HG03342 (cell line): Measurements from ENCODE around the gene TOGARAM1.

Experiments
- ATAC-seq: cut with Tn5 transposase; IDR thresholded peaks from one replicate; pipeline ENCODE4 v1.9.1; 2021; ENCODE audit warnings: mild to moderate bottlenecking, moderate library complexity; ENCODE audit not compliant: unreplicated experiment

TOGARAM1 gene

DNA sequence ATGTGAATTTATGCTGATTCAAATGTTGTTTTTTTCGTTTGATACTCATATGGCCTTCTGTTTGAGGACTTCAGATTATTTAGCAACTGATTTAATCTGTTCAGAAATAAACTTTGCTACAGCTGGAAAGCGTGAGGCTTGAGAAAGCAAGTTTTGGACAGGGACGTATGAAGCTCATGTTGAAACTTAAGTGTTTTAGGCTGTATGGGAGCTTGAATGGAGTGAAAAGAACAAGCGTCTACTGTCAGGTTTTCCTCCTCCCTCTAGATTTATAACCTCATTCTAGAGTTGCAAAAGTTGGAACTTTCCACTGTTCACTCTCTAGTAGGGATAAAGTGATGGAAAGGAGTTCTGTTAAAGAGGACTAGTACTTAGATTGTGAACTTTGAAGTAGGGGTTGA, 123.0 kb downstream of the TOGARAM1 start:
- ATAC-seq = no peak

GRCh38 chr14:45089813-45090212, 127.8 kb downstream of the TOGARAM1 start:
- no peak for ATAC-seq

GRCh38 chr14:45091710-45092109, 129.7 kb downstream of the TOGARAM1 start:
- ATAC-seq = no peak

DNA sequence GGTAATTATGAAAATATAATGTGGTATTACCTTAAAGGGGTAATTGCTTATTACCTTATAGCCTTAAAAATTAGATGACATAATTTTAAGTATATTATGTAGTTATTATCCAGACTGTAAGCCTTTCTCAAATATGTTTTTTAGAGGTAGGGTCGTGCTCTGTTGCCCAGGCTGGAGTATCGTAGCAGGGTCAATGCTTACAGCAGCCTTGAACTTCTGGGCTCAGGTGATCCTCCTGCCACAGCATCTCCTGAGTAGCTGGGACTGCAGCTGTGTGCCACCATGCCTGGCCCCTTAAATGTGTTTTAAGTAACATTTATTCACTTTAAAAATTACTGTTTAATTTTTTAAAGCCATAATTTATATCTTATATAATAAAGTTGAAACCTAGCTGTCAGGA, 132.3 kb downstream of the TOGARAM1 start:
- no peak for ATAC-seq

DNA sequence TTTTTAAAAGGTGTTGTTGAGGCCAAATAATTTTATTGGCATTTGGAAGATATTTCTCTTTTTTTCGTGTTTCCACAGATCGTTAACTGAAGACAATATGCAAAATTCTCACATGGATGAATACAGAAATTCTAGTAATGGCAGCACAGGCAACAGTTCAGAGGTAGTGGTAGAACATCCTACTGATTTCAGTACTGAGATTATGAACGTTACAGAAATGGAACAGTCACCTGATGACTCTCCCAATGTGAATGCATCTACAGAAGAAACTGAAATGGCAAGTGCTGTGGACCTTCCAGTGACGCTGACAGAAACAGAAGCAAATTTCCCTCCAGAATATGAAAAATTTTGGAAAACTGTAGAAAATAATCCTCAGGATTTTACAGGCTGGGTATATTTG, 133.2 kb downstream of the TOGARAM1 start:
- no peak for ATAC-seq

GRCh38 chr14:45096218-45096617, 134.2 kb downstream of the TOGARAM1 start:
- ATAC-seq = no peak

- no peak for ATAC-seq
Observed at GRCh38 chr14:45103806-45104205, 141.8 kb downstream of the TOGARAM1 start.

- ATAC-seq = no peak
Observed at GRCh38 chr14:45104561-45104960, 142.6 kb downstream of the TOGARAM1 start.

GRCh38 chr14:45112896-45113781, 151.1 kb downstream of the TOGARAM1 start:
- ATAC-seq = no peak

DNA sequence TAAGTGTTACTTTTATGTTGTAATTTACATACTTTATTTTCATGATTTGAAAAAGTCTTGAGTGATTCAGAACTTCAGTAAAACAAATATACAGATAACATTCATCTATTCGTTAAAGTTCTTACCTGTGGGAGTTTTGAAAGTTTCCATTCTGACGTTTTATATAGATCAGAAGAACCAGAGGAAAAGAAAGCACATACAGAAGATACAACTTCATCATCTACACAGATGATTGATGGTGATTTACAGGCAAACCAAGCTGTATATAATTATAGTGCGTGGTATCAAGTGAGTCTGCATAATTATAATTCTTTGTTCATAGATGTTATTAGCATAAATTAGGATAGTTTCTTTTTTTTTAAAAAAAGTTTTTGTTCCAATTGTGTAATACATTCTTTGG, 152.3 kb downstream of the TOGARAM1 start:
- ATAC-seq = no peak

DNA sequence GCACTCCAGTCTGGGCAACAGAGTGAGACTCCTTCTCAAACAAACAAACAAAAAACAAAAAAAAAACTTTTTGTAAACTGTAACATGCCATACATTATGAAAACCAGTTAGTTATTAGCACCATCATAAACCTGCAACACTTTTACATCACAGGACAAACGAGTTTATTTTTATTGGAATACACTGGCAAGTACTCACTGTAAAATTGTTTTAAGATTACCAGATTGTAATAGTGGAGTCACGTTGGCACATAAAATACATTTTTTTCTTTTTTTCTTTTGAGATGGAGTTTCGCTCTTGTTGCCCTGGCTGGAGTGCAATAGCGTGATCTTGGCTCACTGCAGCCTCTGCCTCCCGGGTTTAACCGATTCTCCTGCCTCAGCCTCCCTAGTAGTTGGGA, 156.6 kb downstream of the TOGARAM1 start:
- no peak for ATAC-seq

DNA sequence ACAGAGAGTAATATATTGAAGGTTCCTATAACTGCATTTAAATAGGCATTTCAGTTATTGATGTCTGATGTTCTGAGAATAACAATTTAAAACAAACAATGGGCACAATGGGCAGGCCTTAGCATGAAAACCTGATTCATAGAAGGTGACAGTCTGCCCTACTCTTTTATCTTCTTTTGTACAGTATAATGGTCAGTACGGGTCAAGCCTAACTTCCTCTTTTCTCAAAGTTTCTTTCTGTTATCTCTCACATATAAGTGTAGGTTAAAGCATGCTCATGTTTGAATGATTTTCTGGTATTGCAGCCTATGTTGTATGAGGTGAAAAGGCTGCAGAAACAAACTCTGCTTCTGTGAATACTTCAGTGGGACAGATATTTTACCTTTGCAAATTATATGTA, 158.1 kb downstream of the TOGARAM1 start:
- no peak for ATAC-seq

GRCh38 chr14:45123271-45123670, 161.3 kb downstream of the TOGARAM1 start:
- ATAC-seq = no peak
